Measurements from ENCODE around the gene CDK2.

DNA sequence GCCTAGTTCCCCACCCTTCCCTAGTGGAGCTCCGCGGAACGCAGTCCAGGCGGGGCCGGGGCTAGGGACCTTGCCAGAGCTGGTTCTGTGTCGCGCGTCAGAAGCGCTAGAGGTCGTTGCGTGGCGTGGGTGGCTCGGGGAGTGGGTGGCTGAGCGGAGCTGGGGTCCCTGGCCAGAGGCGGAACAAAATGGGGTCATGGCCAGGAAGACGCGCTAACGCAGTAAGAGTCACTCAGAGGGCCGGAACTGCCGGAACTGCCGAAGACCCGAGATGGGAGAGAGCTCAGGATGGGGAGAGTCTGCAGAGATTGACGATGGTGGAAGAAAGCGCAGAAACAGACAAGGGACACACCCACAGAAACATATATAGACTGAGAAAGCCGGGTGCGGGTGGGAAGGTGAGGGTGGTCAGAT is 30.9 kb upstream of the CDK2 start:
- TF ChIP-seq, protein P1, sequence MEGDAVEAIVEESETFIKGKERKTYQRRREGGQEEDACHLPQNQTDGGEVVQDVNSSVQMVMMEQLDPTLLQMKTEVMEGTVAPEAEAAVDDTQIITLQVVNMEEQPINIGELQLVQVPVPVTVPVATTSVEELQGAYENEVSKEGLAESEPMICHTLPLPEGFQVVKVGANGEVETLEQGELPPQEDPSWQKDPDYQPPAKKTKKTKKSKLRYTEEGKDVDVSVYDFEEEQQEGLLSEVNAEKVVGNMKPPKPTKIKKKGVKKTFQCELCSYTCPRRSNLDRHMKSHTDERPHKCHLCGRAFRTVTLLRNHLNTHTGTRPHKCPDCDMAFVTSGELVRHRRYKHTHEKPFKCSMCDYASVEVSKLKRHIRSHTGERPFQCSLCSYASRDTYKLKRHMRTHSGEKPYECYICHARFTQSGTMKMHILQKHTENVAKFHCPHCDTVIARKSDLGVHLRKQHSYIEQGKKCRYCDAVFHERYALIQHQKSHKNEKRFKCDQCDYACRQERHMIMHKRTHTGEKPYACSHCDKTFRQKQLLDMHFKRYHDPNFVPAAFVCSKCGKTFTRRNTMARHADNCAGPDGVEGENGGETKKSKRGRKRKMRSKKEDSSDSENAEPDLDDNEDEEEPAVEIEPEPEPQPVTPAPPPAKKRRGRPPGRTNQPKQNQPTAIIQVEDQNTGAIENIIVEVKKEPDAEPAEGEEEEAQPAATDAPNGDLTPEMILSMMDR (IDR thresholded peaks at IDR 0.05): no peak
- no peak for TF ChIP-seq POLR2A (IDR thresholded peaks at IDR 0.05)

All from lower leg skin (tissue), 3 donors.